Right atrium auricular region (tissue), 2 donors: ENCODE results near the gene EIF3F. TPM values are rescaled to one million over a fixed set of nuclear protein-coding genes. Genes with fewer than 3 reads are reported as not detected.
A peak's percentile ranks its signal among the peaks of the same experiment; 100 is the strongest.
"Not testable (repeated sequence)": the region's sequence is repeated elsewhere in the genome, so short reads cannot be mapped to it uniquely, and the experiment has no call there.

Source experiments
- DNase-seq: peaks from one replicate; pipeline ENCODE4 v3.0.0-alpha.2; 2019; ENCODE audit warnings: low spot score
- H3K27ac ChIP-seq, 2 donors: fragments of 200-600 bp; sonication (generic); 1 replicate in 1 of 2; 2 replicates in 1 of 2; pipeline ENCODE4 v1.5.1; 2016 to 2019
- H3K27me3 ChIP-seq, 2 donors: fragments of 200-600 bp; sonication (generic); one replicate each; pipeline versions ENCODE4 v1.5.1 to v1.6.0; 2017 to 2019
- H3K36me3 ChIP-seq: fragments of 200-600 bp; sonication (generic); one replicate; pipeline ENCODE4 v1.5.1; 2016
- H3K4me1 ChIP-seq, 2 donors: fragments of 200-600 bp; sonication (generic); one replicate each; pipeline versions ENCODE4 v1.5.1 to v1.6.0; 2017 to 2019
- H3K4me3 ChIP-seq, 2 donors: fragments of 200-600 bp; sonication (generic); 1 replicate in 1 of 2; 2 replicates in 1 of 2; pipeline ENCODE4 v1.5.1; 2017 to 2019; ENCODE audit warnings: mild to moderate bottlenecking in 1 of 2, moderate library complexity in 1 of 2
- H3K9me3 ChIP-seq, 2 donors: fragments of 200-600 bp; sonication (generic); one replicate each; pipeline ENCODE4 v1.5.1; 2019
- CTCF ChIP-seq, 2 donors: fragments of 200-600 bp; sonication (generic); IDR thresholded peaks; one replicate each; pipeline ENCODE4 v1.5.1; 2019; ENCODE audit warnings: antibody characterized with exemption in 2 of 2
- total RNA-seq, 2 donors: library from RNA; depleted of rRNA; stranded (reverse); fragments of >200 nt; gene quantifications; one replicate each; pipeline ENCODE4 v1.1.0, GENCODE V29; 2016

The EIF3F gene
- total RNA-seq, 2 donors from 2014 or later: 114 to 169 TPM

- H3K27ac ChIP-seq: no peak overlapping the region
- no peaks in the 10 kb centered on the region for H3K9me3 ChIP-seq
- no peaks in the 10 kb centered on the region for H3K36me3 ChIP-seq
- TF ChIP-seq CTCF (IDR thresholded peaks at IDR 0.05): no peak
- H3K4me1 ChIP-seq: no peaks in the 10 kb centered on the region
- H3K4me3 ChIP-seq: no peak overlapping the region
- H3K27me3 ChIP-seq: no peaks in the 10 kb centered on the region
- DNase-seq: no peak
These were observed 9.8 kb upstream of the EIF3F start for GRCh38 chr11:7977232-7977917.

GRCh38 chr11:7981619-7982157 is 5.4 kb upstream of the EIF3F start:
- Histone ChIP-seq H3K4me1 (peaks cover 0 to 10% of the 10 kb centered on the region in 2 donors), H3K27ac (no peak overlapping the region), H3K27me3 (no peaks in the 10 kb centered on the region), H3K4me3 (no peak overlapping the region), H3K9me3 (no peaks in the 10 kb centered on the region), H3K36me3 (no peaks in the 10 kb centered on the region)
- no peak for TF ChIP-seq CTCF (IDR thresholded peaks at IDR 0.05)
- DNase-seq: no peak

- DNase-seq: no peak
- H3K36me3 ChIP-seq: no peaks in the 10 kb centered on the region
- H3K27me3 ChIP-seq: no peaks in the 10 kb centered on the region
- no peak for TF ChIP-seq CTCF (IDR thresholded peaks at IDR 0.05)
- no peak overlapping the region for H3K4me3 ChIP-seq
- H3K4me1 ChIP-seq: peaks cover 0 to 11% of the 10 kb centered on the region in 2 donors
- no peak overlapping the region for H3K27ac ChIP-seq
- no peaks in the 10 kb centered on the region for H3K9me3 ChIP-seq
These were observed 4.5 kb upstream of the EIF3F start for GRCh38 chr11:7982582-7983119.

GRCh38 chr11:7983832-7984590 is 3.1 kb upstream of the EIF3F start:
- Histone ChIP-seq H3K27me3 (no peaks in the 10 kb centered on the region), H3K4me1 (peaks cover 0 to 25% of the 10 kb centered on the region in 2 donors), H3K27ac (no peak overlapping the region), H3K4me3 (no peak overlapping the region), H3K36me3 (peaks cover 3% of the 10 kb centered on the region), H3K9me3 (no peaks in the 10 kb centered on the region)
- DNase-seq: no peak
- no peak for TF ChIP-seq CTCF (IDR thresholded peaks at IDR 0.05)

GRCh38 chr11:7987560-7987883 is 385 bp downstream of the EIF3F start:
- H3K27ac ChIP-seq: peak overlapping the region; percentile 64 to 72
- H3K9me3 ChIP-seq, DNase-seq, H3K27me3 ChIP-seq: not testable (repeated sequence)
- H3K4me1 ChIP-seq: peaks cover 0 to 33% of the 10 kb centered on the region in 2 donors
- H3K4me3 ChIP-seq: peak overlapping the region; percentile 89 to 91
- peaks cover 22% of the 10 kb centered on the region for H3K36me3 ChIP-seq

GRCh38 chr11:7994581-7995278 is 7.6 kb downstream of the EIF3F start:
- no peak for TF ChIP-seq CTCF (IDR thresholded peaks at IDR 0.05)
- H3K36me3 ChIP-seq: peaks cover 77% of the 10 kb centered on the region
- no peaks in the 10 kb centered on the region for H3K9me3 ChIP-seq
- no peak for DNase-seq
- H3K4me1 ChIP-seq: peaks cover 0 to 1% of the 10 kb centered on the region in 2 donors
- H3K27ac ChIP-seq: no peak overlapping the region
- H3K4me3 ChIP-seq: no peak overlapping the region
- no peaks in the 10 kb centered on the region for H3K27me3 ChIP-seq
